ENCODE measurements around the gene SLC25A51. TPM values are rescaled to one million over a fixed set of nuclear protein-coding genes. Genes with fewer than 3 reads are reported as not detected.
"Not testable (repeated sequence)": the region's sequence is repeated elsewhere in the genome, so short reads cannot be mapped to it uniquely, and the experiment has no call there.

SLC25A51 gene
- polyA plus RNA-seq, 3 donors from 2014 or later: 3.6 to 12.5 (median 10.7) TPM

DNA sequence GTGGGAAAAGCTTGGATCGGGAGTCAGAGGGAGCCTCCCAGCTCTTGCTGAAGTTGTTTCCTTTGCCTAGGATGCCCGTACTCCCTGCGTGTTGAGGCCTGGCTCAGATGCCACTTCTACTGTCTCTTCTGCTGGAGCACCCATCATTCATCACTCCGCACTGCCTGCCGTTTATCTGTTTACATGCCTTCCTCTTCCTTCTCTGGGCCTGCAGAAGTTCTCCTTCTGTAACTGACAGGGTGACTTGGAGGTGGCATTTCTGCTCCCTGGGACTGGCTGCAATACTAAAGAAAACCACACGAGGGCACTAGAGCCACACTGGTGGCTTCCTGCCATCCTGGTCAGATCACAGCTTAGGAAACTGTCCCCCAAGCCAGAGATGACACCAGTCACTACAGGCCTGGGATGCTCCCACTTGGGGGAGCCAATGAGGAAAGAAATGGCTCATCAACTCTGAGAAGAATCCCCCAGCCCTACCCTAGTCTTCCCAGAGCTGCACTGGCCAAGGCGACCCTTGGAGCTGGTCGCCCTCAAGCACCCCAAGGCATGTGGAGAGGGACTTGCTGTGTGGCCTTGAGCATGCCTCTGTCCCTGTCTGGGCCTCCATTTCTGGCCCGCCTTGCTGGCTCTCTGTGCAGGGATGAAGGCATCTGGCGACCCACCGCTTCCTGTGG is 9.7 kb upstream of the SLC25A51 start:
- no peaks in the 10 kb centered on the region for H3K36me3 Mint-ChIP-seq
- peaks cover 0 to 2% (median 0%) of the 10 kb centered on the region in 6 donors for H3K9me3 Mint-ChIP-seq
- H3K4me3 Mint-ChIP-seq: no peak overlapping the region
- DNase-seq: peak; percentile 69 to 75 (median 70)
- H3K27me3 Mint-ChIP-seq (ENCODE audit: low read depth in 3 of 3): no peaks in the 10 kb centered on the region
- no peak overlapping the region for H3K27ac Mint-ChIP-seq
- peaks cover 18 to 22% of the 10 kb centered on the region in 2 donors for H3K4me1 Mint-ChIP-seq

DNA sequence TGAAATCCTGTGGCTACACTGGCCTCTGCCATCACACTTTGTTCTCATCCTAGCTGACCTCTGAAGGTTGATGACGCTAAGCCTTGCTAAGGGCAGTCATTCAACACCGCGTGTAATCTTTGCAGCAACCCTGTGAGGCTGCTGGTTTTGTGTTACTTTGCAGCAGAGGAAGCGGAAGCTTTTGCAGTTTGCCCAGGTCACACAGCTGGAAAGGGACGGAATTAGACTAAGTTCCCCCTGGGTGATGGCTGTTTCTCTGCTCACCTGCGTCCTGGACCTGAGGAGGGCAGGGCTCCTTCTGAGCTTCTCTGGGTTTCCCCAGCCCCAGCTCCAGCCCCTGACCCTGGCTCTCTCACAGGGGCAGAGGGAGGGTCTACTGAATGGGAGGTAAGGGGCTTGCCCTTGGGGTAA is 7.3 kb upstream of the SLC25A51 start:
- H3K27me3 Mint-ChIP-seq (ENCODE audit: low read depth in 3 of 3): no peaks in the 10 kb centered on the region
- H3K9me3 Mint-ChIP-seq: no peaks in the 10 kb centered on the region
- no peaks in the 10 kb centered on the region for H3K36me3 Mint-ChIP-seq
- no peak overlapping the region for H3K27ac Mint-ChIP-seq
- no peak overlapping the region for H3K4me3 Mint-ChIP-seq
- no peak for DNase-seq
- peaks cover 0 to 2% of the 10 kb centered on the region in 2 donors for H3K4me1 Mint-ChIP-seq

DNA sequence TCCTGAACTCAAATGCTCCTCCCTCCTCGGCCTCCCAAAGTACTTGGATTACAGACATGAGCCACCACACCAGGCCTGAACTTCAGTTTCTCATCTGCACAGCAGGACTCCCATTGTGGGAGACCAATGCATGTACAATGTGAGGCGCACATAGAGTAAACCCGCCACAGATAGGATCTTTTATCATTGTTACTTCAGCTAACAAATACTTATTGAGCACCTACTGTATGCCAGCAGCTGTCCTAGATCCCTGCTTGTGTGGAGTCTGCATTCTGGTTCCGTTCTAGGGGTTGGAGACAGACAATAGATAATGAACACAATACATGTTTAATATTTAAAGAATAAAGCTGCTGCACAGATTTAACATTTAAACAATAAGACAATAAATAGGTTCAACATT is 6.3 kb upstream of the SLC25A51 start:
- Mint-ChIP-seq H3K27ac (no peak overlapping the region), H3K36me3 (no peaks in the 10 kb centered on the region), H3K9me3 (no peaks in the 10 kb centered on the region), H3K27me3 (ENCODE audit: low read depth in 3 of 3) (no peaks in the 10 kb centered on the region), H3K4me1 (peaks cover 0 to 2% of the 10 kb centered on the region in 2 donors), H3K4me3 (no peak overlapping the region)
- no peak for DNase-seq

DNA sequence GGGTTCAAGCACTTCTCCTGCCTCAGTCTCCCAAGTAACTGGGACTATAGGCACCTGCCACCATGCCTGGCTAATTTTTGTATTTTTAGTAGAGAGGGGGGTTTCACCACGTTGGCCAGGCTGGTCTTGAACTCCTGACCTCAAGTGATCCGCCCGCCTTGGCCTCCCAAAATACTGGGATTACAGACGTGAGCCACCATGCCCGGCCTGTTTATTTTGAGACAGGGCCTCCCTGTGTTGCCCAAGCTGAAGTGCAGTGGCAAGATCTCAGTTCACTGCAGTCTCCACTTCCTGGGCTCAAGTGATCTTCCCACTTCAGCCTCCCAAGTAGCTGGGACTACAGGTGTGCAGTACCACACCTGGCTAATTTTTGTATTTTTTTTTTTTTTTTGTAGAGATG is 5.9 kb upstream of the SLC25A51 start:
- H3K27me3 Mint-ChIP-seq (ENCODE audit: low read depth in 3 of 3); H3K27ac Mint-ChIP-seq; DNase-seq; H3K4me1 Mint-ChIP-seq; H3K4me3 Mint-ChIP-seq; H3K9me3 Mint-ChIP-seq; H3K36me3 Mint-ChIP-seq: not testable (repeated sequence)

DNA sequence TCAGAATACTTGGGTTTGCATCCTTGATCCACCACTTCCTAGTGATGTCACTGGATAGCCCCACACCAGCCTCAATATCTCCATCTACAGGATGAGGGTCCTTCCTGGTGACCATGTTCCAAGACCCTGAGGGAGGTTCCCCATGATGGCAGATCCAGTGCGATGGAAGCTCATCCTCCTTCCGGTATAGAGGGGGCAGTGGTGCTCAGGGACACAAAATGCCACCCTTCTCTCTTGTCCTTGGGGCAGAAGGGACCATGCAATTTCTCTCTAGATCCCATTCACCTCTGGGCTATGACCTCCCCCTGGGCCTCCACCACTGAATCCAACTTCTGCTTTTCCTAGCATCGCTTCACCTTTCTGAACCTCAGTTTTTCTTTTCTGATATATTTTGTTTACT is 5.4 kb upstream of the SLC25A51 start:
- H3K36me3 Mint-ChIP-seq: no peaks in the 10 kb centered on the region
- no peak overlapping the region for H3K27ac Mint-ChIP-seq

DNA sequence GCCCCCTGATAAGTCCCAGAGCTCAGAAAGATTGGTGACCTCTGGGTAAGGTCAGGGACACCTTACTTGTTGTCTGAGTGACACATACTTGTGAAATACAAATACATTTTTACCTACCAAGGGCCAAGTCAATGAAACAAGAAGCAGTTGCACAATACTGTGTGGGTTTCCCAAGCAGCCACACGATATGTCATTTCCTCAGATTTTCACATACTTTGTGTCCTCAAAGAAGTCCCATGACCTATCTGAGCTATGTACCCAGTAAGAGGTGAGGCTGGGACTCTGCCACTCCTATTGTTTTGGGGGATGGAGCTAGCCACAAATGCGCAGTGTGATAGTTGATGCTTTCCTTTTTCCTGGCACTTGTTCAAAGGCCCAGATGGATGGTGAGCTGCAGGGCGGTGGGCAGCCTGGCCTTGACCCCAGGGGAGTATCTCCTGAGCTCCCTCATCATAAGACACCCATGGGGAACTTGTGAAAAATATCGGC is 4.8 kb upstream of the SLC25A51 start:
- no peaks in the 10 kb centered on the region for H3K36me3 Mint-ChIP-seq
- H3K27ac Mint-ChIP-seq: peak overlapping the region in 2 of 6 donors; percentile 18 to 22
- no peak overlapping the region for H3K4me3 Mint-ChIP-seq
- H3K4me1 Mint-ChIP-seq: peaks cover 9% of the 10 kb centered on the region in 2 donors
- H3K27me3 Mint-ChIP-seq (ENCODE audit: low read depth in 3 of 3): peaks cover 5 to 8% (median 7%) of the 10 kb centered on the region in 3 donors
- no peak for DNase-seq
- no peaks in the 10 kb centered on the region for H3K9me3 Mint-ChIP-seq

More for the DNA sequence above, 5.4 kb upstream of the SLC25A51 start:
- H3K27me3 Mint-ChIP-seq (ENCODE audit: low read depth in 3 of 3): peaks cover 0 to 4% (median 3%) of the 10 kb centered on the region in 3 donors
- no peak overlapping the region for H3K4me3 Mint-ChIP-seq
- H3K9me3 Mint-ChIP-seq: no peaks in the 10 kb centered on the region
- peaks cover 6 to 7% of the 10 kb centered on the region in 2 donors for H3K4me1 Mint-ChIP-seq
- DNase-seq: no peak

DNA sequence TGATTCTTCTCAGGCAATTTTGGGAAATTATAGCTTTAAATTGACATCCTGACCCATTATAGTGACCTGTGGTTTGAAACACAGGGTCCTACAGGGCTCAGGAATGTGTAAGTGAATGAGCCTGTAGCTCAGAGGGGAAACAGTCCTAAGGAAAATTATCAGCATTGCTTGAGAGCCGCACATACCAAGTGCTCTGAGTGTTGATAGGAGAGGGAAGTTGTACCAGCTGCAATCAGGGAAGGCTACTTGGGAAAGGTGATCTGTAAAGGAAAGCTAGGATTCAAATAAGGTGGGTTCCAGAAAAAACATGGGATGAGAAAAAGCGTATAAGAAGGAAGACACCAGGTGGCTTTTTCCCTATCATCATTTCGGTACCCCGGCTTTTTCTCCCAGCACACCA is 4.4 kb upstream of the SLC25A51 start:
- H3K4me3 Mint-ChIP-seq: no peak overlapping the region
- peak overlapping the region in 1 of 6 donors; percentile 18 for H3K27ac Mint-ChIP-seq
- H3K4me1 Mint-ChIP-seq: peaks cover 8 to 12% of the 10 kb centered on the region in 2 donors
- H3K27me3 Mint-ChIP-seq (ENCODE audit: low read depth in 3 of 3): peaks cover 5 to 8% (median 8%) of the 10 kb centered on the region in 3 donors
- no peaks in the 10 kb centered on the region for H3K9me3 Mint-ChIP-seq
- no peaks in the 10 kb centered on the region for H3K36me3 Mint-ChIP-seq
- DNase-seq: no peak

DNA sequence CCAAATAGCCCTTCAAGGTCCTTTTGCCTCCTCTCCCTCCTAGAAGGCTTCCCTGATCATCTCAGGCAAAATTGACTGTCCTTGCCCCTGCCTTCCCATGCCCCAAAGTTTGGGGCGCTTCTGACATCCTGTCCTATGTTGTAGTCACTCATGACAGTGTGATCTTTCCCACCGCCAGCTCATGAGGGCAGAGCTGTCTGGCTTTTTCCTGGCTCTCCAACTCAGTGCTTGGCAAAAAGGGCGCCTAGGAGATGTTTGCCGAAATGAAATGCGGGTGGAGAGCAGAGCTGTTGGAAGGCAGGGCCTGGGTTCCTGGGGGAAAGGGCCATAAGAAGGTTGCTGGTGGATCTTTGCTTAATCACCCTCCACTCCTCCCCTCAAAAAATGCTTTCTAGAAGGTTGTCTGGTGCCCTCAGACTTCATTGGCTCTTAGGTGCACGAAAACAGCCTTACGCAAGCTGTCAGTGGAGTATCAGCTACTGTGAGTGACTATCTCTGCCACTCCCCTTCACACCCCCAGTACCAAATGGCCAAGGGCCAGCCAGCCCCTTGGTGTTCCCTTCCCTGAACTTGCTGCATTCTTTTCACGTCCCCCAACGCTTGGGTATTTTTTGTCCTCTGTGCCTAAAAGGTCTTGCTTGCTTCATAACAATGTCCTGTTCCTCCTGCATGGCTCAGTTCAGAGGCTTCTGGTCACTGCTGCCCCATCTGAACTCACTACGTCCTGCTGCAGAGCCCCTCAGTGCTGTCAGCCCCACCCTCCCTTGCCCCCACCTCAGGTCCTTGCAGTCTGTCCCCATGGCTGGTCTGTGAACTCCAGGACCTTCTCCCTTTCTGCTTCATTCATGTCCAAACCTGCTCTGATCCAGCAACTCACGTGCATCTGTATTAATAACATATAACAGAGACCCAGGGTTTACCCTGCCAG is 2.6 kb upstream of the SLC25A51 start:
- no peak for DNase-seq
- Mint-ChIP-seq H3K4me1 (peaks cover 20 to 29% of the 10 kb centered on the region in 2 donors), H3K27me3 (ENCODE audit: low read depth in 3 of 3) (peaks cover 5 to 9% (median 8%) of the 10 kb centered on the region in 3 donors), H3K4me3 (peak overlapping the region in 2 of 5 donors; percentile 11 to 54), H3K27ac (peak overlapping the region in 3 of 6 donors; percentile 35 to 47 (median 37)), H3K36me3 (no peaks in the 10 kb centered on the region), H3K9me3 (no peaks in the 10 kb centered on the region)

DNA sequence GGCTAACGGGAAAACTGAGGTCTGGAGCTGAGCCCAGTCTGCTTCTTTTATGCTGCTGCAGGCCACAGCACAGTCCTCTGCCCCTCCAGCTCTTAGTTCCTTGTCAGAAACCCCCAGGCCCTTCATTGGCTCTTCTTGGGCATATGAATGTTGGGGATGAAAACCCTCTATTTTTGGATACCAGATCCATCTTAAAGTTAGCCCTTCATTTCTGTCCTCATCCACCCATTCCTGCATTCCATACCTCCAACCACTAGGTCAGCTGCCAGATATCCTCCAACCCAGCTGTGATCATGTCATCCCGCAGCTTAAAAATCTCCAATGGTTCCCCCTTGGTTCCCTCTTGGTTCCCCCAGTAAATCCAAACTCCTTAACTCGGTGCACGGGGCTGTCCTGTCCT is 1.8 kb upstream of the SLC25A51 start:
- Mint-ChIP-seq H3K27me3 (ENCODE audit: low read depth in 3 of 3) (peaks cover 5 to 9% (median 8%) of the 10 kb centered on the region in 3 donors), H3K36me3 (no peaks in the 10 kb centered on the region), H3K4me3 (peak overlapping the region; percentile 11 to 54 (median 31)), H3K9me3 (no peaks in the 10 kb centered on the region), H3K27ac (peak overlapping the region in 3 of 6 donors; percentile 11 to 47 (median 35)), H3K4me1 (peaks cover 21 to 29% of the 10 kb centered on the region in 2 donors)
- no peak for DNase-seq

DNA sequence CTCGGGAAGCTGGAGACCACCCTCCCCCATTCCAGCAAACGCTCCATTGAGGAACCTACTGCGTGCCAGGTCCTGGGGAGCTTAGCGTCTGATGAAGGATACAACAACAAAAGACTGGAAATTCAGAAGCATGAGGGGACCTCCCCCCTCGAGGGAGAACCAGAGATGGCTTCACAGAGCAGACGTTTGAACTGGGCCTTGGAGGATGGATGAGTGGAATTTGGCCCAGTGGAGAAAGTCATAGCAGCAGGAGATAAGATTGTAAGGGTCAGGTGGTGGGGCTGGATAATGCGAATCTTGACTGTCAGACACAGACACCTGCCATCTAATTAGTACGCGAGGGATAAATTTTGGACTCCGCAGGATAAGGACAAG is 1.2 kb upstream of the SLC25A51 start:
- H3K27me3 Mint-ChIP-seq (ENCODE audit: low read depth in 3 of 3): peaks cover 5 to 9% (median 8%) of the 10 kb centered on the region in 3 donors
- H3K4me1 Mint-ChIP-seq: peaks cover 23 to 29% of the 10 kb centered on the region in 2 donors
- peak overlapping the region in 1 of 6 donors; percentile 86 for H3K27ac Mint-ChIP-seq
- H3K4me3 Mint-ChIP-seq: peak overlapping the region in 4 of 5 donors; percentile 7 to 23 (median 15)
- no peaks in the 10 kb centered on the region for H3K9me3 Mint-ChIP-seq
- DNase-seq: no peak
- H3K36me3 Mint-ChIP-seq: no peaks in the 10 kb centered on the region

DNA sequence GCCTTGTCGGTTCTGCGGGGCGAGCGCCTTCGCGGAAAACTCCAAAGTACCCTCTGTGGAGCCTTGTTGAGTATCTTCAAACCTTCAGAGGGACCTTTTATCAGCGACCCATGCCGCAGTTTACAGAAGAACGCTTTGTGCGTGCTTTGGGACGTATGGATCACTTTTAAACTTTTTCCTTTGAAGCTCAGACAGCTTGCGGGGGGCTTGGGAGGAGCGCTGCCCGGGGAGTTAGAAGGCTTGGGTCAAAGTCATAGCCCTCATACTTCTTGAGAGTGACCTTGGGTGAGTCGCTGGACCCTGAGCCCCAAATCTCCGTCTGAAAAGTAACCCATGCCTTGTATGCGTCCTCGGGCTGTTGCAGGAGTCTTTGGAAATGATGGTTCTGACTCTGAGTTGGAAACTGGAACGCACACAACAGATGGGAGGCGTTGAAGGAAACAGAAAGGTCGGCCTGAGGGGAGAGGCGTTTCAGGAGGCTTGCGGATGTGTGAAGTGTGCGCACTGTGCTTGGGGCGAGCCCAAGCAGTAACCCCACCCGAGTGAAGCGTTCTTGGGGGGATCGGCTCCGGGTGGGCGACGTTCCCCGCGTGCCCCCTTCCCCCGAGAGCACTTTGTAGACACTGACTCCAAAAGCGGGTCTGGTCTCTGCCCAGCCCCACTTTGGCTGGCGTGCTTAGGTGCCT is 661 bp upstream of the SLC25A51 start:
- Mint-ChIP-seq H3K27me3 (ENCODE audit: low read depth in 3 of 3) (peaks cover 5 to 9% (median 8%) of the 10 kb centered on the region in 3 donors), H3K4me1 (peaks cover 23 to 29% of the 10 kb centered on the region in 2 donors), H3K36me3 (no peaks in the 10 kb centered on the region), H3K4me3 (peak overlapping the region; percentile 88 to 95 (median 90)), H3K9me3 (no peaks in the 10 kb centered on the region), H3K27ac (peak overlapping the region; percentile 86 to 94 (median 92))
- no peak for DNase-seq

DNA sequence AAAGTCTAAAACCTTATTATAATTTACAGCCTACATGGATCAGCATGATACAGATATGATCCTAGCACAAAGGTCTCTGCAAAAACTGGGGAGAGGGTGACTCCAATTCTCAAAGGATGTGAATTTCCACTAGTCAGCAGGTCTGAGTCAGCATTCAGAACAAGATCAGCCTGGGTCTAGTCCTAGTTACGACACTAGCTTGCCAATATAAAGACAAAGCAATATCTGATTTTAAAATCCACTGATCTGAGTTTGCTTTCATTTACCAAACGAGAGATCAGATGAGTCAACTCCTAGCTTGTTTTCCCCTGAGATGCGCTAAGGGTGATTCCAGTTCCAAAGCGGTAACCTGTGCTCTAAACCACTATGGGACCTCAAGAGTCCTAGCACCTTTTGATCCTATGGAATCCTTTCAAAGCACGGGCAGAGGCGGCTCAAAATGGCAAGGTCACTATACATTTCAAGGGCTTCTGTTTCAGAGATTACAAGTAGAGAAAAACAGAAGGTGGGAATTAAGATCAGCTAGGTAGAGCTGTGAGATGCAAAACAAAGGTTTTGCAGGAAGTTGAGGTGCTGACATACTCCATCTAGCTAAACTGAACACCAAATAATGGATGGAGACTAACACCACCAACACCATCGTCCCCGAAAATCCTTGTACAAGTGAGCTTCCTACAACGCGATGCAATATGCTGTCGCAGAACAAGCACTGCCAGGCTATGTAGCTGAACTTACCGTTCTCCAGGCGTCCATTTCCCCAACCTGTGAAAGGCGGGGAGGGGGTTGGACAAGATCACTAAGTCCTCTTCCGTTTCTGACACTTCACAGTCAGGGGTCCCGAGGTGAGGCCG is 906 bp downstream of the SLC25A51 start:
- Mint-ChIP-seq H3K9me3 (no peaks in the 10 kb centered on the region), H3K4me3 (peak overlapping the region; percentile 88 to 95 (median 90)), H3K27ac (peak overlapping the region; percentile 39 to 82 (median 72)), H3K4me1 (peaks cover 23 to 29% of the 10 kb centered on the region in 2 donors), H3K36me3 (peaks cover 0 to 4% (median 0%) of the 10 kb centered on the region in 3 donors), H3K27me3 (ENCODE audit: low read depth in 3 of 3) (peaks cover 5 to 9% (median 8%) of the 10 kb centered on the region in 3 donors)
- DNase-seq: peak in 1 of 3 donors; percentile 9
